GM18519 (cell line): Measurements from ENCODE around the gene RTP4.
"Not testable (repeated sequence)": the region's sequence is repeated elsewhere in the genome, so short reads cannot be mapped to it uniquely, and the experiment has no call there.

Experiments used
- ATAC-seq: cut with Tn5 transposase; IDR thresholded peaks from one replicate; pipeline ENCODE4 v1.9.1; 2021; ENCODE audit warnings: mild to moderate bottlenecking, moderate library complexity; ENCODE audit not compliant: unreplicated experiment, low FRiP score

RTP4 gene

GRCh38 chr3:187367561-187368103 is 553 bp upstream of the RTP4 start:
- ATAC-seq, result no peak

- ATAC-seq, result no peak
Observed at GRCh38 chr3:187369089-187369447, 883 bp downstream of the RTP4 start.

GRCh38 chr3:187370051-187370450 is 1.9 kb downstream of the RTP4 start:
- ATAC-seq, result no peak

- ATAC-seq, result no peak
Observed at GRCh38 chr3:187375581-187375980, 7.4 kb downstream of the RTP4 start.

GRCh38 chr3:187377842-187378241 is 9.7 kb downstream of the RTP4 start:
- no peak for ATAC-seq

DNA sequence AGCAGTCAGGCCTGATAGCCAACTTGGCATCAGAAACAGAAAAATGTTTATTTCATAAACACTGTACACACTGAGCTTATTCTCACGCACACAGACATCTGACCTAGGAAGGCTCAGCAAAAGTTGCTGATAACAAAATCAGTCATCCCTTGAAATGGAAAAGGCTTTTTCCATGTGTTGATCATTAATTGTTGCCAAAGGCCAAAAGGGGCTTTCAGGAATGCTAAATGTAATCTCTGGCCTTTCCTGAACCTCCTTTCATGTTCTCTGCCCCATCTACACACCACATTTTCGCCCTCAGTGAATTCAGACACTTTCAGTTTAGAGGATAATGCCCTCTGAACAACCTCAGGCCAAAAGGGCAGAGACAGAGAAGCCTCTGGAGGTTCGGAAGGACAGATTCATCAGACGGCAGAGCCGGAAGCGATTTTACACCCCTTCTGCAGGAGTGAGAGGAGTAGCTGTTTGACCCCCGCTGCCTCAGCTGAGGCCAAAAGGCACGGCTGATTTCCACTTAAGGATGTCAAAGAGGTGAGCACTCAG is 14.5 kb downstream of the RTP4 start:
- no peak for ATAC-seq

DNA sequence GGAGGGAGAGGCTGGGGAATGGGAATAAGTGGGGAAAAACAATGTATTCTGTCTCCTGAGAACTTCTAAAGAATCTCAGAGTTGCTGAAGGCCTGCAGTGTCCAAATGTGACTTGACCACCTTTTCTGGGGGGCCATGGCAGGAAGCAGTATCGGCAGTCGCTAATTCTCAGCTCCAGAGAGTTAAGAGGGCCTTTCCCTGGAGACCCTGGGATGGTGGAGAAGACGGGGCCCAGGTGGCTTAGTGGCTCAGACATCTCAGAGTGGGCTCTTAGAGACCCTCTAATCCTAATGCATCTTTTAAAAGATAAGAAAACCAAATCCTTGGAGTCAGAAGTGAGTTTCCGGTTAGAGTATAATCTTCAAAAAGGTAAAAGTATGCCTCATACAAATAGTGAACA is 15.1 kb downstream of the RTP4 start:
- no peak for ATAC-seq

DNA sequence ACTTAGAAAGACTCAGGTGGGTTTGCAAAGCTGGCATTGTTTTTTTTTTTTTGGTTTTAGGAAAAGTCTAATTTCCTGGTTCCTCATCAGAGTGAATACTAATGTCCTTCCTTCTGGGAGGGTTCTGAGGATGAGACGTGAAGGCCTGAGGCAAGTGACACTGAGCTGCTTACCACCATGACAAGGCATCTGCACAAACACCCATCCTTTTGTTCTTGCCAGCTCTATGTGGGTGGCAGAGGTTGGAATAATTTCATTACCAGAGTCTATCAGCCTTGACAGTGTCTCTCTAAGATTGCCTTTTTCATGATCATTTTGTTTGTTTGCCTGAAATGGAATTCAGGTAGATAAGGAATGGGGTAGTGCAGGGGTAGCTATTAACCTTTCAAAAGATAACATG is 17.1 kb downstream of the RTP4 start:
- no peak for ATAC-seq

DNA sequence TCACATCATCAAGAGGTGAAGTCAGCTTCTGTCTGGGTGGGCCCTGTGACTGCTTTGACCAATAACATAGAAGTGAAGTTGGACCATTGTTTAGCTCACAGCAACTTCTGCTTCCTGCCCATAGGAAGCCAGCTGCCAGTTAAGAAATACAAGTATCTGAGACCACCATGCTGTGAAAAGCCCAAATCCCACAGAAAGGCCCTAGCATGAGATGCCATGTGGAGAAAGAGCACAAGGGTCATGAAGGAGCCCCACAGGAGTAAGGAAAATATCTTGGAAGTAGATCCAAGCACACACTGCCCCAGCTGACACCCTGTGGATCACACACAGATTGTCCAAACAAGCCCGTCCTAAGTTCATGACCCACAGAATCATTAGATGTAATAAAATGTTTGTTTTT is 28.5 kb downstream of the RTP4 start:
- ATAC-seq, result no peak

- ATAC-seq, result no peak
Observed at GRCh38 chr3:187398955-187399354, 30.8 kb downstream of the RTP4 start.

GRCh38 chr3:187400756-187401155 is 32.6 kb downstream of the RTP4 start:
- ATAC-seq, result no peak

GRCh38 chr3:187401856-187402255 is 33.7 kb downstream of the RTP4 start:
- ATAC-seq, result no peak

DNA sequence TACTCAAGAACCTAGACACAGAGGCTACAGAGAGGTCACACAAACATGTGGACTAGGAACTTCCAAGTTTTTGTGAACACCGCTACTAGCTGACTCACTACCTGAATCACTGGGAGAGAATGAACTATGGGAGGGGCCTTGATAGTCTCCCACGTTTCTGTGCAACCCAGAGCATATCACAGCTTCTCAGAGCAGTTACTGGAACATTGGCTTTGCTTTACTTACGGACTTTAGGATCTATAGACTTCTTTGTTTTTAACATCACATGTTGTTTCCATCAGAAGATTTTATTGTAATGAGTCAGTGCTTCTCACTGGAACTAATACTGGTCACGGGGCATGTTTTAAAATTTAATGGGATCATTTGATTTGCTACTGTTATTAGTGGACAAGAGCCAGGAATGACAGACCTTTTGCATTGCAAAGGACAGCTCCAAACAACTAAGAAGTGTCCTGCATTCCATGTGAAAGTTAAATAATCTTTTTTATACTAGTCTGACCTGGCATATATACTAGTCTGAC is 35.6 kb downstream of the RTP4 start:
- no peak for ATAC-seq

DNA sequence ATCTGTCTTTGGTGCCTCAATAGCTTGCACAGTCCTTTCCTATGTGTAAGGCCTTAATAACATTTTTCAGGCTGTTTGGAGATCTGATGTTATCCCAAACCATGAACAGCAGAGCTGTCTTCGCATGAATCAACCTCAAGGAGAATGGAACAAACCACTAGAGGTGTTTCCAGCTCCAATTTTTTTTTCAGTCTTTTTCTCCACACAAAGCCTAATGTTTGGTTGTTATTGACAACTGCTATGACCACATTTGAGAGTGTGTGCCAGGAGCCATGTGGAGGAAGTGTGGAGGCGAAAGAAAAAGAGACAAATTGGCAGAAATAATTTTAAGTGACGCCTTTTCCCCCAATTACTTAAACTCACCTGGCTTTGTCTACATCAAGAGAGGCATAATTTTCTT is 38.7 kb downstream of the RTP4 start:
- ATAC-seq, result no peak

DNA sequence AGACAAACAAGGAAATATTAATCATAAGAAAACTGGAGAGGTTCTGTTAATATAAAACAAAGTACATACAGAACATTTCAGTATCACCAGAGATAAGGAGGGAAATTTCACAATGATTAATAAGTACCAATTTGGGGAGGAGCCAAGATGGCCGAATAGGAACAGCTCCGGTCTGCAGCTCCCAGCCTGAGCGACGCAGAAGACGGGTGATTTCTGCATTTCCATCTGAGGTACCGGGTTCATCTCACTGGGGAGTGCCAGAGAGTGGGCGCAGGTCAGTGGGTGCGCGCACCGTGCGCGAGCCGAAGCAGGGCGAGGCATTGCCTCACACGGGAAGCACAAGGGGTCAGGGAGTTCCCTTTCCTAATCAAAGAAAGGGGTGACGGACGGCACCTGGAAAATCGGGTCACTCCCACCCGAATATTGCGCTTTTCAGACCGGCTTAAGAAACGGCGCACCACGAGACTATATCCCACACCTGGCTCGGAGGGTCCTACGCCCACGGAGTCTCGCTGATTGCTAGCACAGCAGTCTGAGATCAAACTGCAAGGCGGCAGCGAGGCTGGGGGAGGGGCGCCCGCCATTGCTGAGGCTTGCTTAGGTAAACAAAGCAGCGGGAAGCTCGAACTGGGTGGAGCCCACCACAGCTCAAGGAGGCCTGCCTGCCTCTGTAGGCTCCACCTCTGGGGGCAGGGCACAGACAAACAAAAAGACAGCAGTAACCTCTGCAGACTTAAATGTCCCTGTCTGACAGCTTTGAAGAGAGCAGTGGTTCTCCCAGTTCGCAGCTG is 44.0 kb downstream of the RTP4 start:
- ATAC-seq, result not testable (repeated sequence)
